ENCODE results near the gene SGMS1. TPM values are rescaled to one million over a fixed set of nuclear protein-coding genes. Genes with fewer than 3 reads are reported as not detected.

The SGMS1 gene
- total and polyA plus RNA-seq, 2 experiments from 2014 or later, result 15.0 to 34.7 TPM

DNA sequence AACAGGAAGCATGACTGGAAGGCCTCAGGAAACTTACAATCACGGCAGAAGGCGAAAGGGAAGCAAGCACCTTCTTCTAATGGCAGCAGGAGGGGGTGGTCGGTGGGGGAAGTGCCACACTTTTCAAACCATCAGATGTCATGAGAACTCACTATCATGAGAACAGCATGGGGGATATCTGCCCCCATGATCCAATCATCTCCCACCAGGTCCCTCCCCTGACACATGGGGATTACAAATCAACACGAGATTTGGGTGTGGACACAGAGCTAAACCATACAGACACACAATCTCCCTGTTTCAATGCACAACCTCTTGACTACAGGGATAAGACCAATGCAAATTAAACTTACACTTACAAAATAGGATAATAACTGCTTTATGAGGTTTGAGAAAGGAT lies 97.6 kb downstream of the SGMS1 start:
- DNase-seq (ENCODE audit: low spot score) (no peak), ATAC-seq (no peak)
- Histone ChIP-seq H3K36me3 (ENCODE audit: insufficient read depth) (no peaks in the 10 kb centered on the region), H3F3A (replicated peaks; ENCODE audit: low read depth) (no peaks in the 10 kb centered on the region), H3K4me1 (ENCODE audit: insufficient read depth) (peaks cover 44% of the 10 kb centered on the region), H4K20me1 (replicated peaks; ENCODE audit: insufficient read depth) (peaks cover 7% of the 10 kb centered on the region), H3K4me2 (no peak overlapping the region), H3K79me2 (replicated peaks; ENCODE audit: insufficient read depth) (peaks cover 31% of the 10 kb centered on the region), H3K27ac (ENCODE audit: low read depth) (peak overlapping the region; percentile 53; the same call in 1 of the 2 replicates), H3K4me3 (no peak overlapping the region), H2AFZ (no peak overlapping the region), H3K27me3 (ENCODE audit: insufficient read depth) (no peaks in the 10 kb centered on the region), H3K9me2 (ENCODE audit: insufficient read depth) (no peaks in the 10 kb centered on the region)
- Mint-ChIP-seq H3K4me3 (no peak overlapping the region), H3K4me1 (peaks cover 57% of the 10 kb centered on the region), H3K27me3 (ENCODE audit: insufficient read depth, low read depth, poor library complexity) (peaks cover 2% of the 10 kb centered on the region), H3K27ac (no peak overlapping the region), H3K9me3 (no peaks in the 10 kb centered on the region), H3K36me3 (ENCODE audit: low read depth) (no peaks in the 10 kb centered on the region)
- TF ChIP-seq EZH2phosphoT487 (IDR thresholded peaks at IDR 0.05; ENCODE audit: unreplicated experiment) (no peak), NANOG (IDR thresholded peaks at IDR 0.05; ENCODE audit: borderline replicate concordance) (no peak), POLR2AphosphoS5 (IDR thresholded peaks at IDR 0.05; ENCODE audit: low read depth) (no peak), JUNB (IDR thresholded peaks at IDR 0.05; ENCODE audit: unreplicated experiment) (no peak), CREB1 (CRISPR knock-in tag; IDR thresholded peaks at IDR 0.05; ENCODE audit: low read depth) (no peak), ZNF114 (CRISPR knock-in tag; IDR thresholded peaks at IDR 0.05) (no peak), ZNF331 (CRISPR knock-in tag; IDR thresholded peaks at IDR 0.05; ENCODE audit: low read depth) (no peak)
- TF ChIP-seq, protein P1, sequence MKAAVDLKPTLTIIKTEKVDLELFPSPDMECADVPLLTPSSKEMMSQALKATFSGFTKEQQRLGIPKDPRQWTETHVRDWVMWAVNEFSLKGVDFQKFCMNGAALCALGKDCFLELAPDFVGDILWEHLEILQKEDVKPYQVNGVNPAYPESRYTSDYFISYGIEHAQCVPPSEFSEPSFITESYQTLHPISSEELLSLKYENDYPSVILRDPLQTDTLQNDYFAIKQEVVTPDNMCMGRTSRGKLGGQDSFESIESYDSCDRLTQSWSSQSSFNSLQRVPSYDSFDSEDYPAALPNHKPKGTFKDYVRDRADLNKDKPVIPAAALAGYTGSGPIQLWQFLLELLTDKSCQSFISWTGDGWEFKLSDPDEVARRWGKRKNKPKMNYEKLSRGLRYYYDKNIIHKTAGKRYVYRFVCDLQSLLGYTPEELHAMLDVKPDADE (IDR thresholded peaks at IDR 0.05), result no peak
- TF ChIP-seq, protein P2, sequence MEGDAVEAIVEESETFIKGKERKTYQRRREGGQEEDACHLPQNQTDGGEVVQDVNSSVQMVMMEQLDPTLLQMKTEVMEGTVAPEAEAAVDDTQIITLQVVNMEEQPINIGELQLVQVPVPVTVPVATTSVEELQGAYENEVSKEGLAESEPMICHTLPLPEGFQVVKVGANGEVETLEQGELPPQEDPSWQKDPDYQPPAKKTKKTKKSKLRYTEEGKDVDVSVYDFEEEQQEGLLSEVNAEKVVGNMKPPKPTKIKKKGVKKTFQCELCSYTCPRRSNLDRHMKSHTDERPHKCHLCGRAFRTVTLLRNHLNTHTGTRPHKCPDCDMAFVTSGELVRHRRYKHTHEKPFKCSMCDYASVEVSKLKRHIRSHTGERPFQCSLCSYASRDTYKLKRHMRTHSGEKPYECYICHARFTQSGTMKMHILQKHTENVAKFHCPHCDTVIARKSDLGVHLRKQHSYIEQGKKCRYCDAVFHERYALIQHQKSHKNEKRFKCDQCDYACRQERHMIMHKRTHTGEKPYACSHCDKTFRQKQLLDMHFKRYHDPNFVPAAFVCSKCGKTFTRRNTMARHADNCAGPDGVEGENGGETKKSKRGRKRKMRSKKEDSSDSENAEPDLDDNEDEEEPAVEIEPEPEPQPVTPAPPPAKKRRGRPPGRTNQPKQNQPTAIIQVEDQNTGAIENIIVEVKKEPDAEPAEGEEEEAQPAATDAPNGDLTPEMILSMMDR (conservative IDR thresholded peaks at IDR 0.05; ENCODE audit: low read depth in 2 of 2), result no peak
- TF ChIP-seq, protein P3, sequence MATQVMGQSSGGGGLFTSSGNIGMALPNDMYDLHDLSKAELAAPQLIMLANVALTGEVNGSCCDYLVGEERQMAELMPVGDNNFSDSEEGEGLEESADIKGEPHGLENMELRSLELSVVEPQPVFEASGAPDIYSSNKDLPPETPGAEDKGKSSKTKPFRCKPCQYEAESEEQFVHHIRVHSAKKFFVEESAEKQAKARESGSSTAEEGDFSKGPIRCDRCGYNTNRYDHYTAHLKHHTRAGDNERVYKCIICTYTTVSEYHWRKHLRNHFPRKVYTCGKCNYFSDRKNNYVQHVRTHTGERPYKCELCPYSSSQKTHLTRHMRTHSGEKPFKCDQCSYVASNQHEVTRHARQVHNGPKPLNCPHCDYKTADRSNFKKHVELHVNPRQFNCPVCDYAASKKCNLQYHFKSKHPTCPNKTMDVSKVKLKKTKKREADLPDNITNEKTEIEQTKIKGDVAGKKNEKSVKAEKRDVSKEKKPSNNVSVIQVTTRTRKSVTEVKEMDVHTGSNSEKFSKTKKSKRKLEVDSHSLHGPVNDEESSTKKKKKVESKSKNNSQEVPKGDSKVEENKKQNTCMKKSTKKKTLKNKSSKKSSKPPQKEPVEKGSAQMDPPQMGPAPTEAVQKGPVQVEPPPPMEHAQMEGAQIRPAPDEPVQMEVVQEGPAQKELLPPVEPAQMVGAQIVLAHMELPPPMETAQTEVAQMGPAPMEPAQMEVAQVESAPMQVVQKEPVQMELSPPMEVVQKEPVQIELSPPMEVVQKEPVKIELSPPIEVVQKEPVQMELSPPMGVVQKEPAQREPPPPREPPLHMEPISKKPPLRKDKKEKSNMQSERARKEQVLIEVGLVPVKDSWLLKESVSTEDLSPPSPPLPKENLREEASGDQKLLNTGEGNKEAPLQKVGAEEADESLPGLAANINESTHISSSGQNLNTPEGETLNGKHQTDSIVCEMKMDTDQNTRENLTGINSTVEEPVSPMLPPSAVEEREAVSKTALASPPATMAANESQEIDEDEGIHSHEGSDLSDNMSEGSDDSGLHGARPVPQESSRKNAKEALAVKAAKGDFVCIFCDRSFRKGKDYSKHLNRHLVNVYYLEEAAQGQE (IDR thresholded peaks at IDR 0.05; ENCODE audit: unreplicated experiment), result no peak
